Measurements from ENCODE around the gene OR2T27. TPM values are rescaled to one million over a fixed set of nuclear protein-coding genes. Genes with fewer than 3 reads are reported as not detected.

Gene OR2T27
- total and polyA plus RNA-seq, 2 donors = not detected

- no peak for DNase-seq (ENCODE audit: extremely low spot score)
- 73% methylated on average over 9 of the region's 9 CpGs for WGBS
- H3K4me1 ChIP-seq (ENCODE audit: insufficient read depth) = no peaks in the 10 kb centered on the region
- H3K27ac ChIP-seq (ENCODE audit: low read depth) = no peak overlapping the region
- no peaks in the 10 kb centered on the region for H3K36me3 ChIP-seq (ENCODE audit: insufficient read depth)
- H3K4me3 ChIP-seq (ENCODE audit: low read depth, low read length) = no peak overlapping the region
Measured at GRCh38 chr1:248627971-248628844, 27.1 kb downstream of the OR2T27 start.

GRCh38 chr1:248625971-248626370 lies 29.4 kb downstream of the OR2T27 start:
- H3K4me3 ChIP-seq (ENCODE audit: low read depth, low read length) = no peak overlapping the region
- DNase-seq (ENCODE audit: extremely low spot score) = no peak
- H3K27ac ChIP-seq (ENCODE audit: low read depth) = no peak overlapping the region
- no peaks in the 10 kb centered on the region for H3K36me3 ChIP-seq (ENCODE audit: insufficient read depth)
- WGBS = 77% methylated on average over 5 of the region's 5 CpGs
- H3K4me1 ChIP-seq (ENCODE audit: insufficient read depth) = no peaks in the 10 kb centered on the region

- H3K4me1 ChIP-seq (ENCODE audit: insufficient read depth) = no peaks in the 10 kb centered on the region
- no peak for DNase-seq (ENCODE audit: extremely low spot score)
- no peak overlapping the region for H3K27ac ChIP-seq (ENCODE audit: low read depth)
- 71% methylated on average over 4 of the region's 4 CpGs for WGBS
- no peaks in the 10 kb centered on the region for H3K36me3 ChIP-seq (ENCODE audit: insufficient read depth)
- H3K4me3 ChIP-seq (ENCODE audit: low read depth, low read length) = no peak overlapping the region
Measured at GRCh38 chr1:248625166-248625565, 30.2 kb downstream of the OR2T27 start.

GRCh38 chr1:248622570-248623001 lies 32.7 kb downstream of the OR2T27 start:
- no peaks in the 10 kb centered on the region for H3K36me3 ChIP-seq (ENCODE audit: insufficient read depth)
- DNase-seq (ENCODE audit: extremely low spot score) = no peak
- 66% methylated on average over 4 of the region's 4 CpGs for WGBS
- H3K4me3 ChIP-seq (ENCODE audit: low read depth, low read length) = no peak overlapping the region
- H3K27ac ChIP-seq (ENCODE audit: low read depth) = no peak overlapping the region
- no peaks in the 10 kb centered on the region for H3K4me1 ChIP-seq (ENCODE audit: insufficient read depth)

GRCh38 chr1:248621770-248622169 lies 33.6 kb downstream of the OR2T27 start:
- Histone ChIP-seq H3K27ac (ENCODE audit: low read depth) (no peak overlapping the region), H3K4me1 (ENCODE audit: insufficient read depth) (no peaks in the 10 kb centered on the region), H3K4me3 (ENCODE audit: low read depth, low read length) (no peak overlapping the region), H3K36me3 (ENCODE audit: insufficient read depth) (no peaks in the 10 kb centered on the region)
- DNase-seq (ENCODE audit: extremely low spot score) = no peak
- 69% methylated on average over 7 of the region's 7 CpGs for WGBS

- no peak overlapping the region for H3K4me3 ChIP-seq (ENCODE audit: low read depth, low read length)
Measured at GRCh38 chr1:248618878-248619277, 36.5 kb downstream of the OR2T27 start.

GRCh38 chr1:248618119-248618518 lies 37.2 kb downstream of the OR2T27 start:
- H3K36me3 ChIP-seq (ENCODE audit: insufficient read depth) = no peaks in the 10 kb centered on the region
- DNase-seq (ENCODE audit: extremely low spot score) = no peak
- no peak overlapping the region for H3K4me3 ChIP-seq (ENCODE audit: low read depth, low read length)
- WGBS = 71% methylated on average over 7 of the region's 7 CpGs
- no peaks in the 10 kb centered on the region for H3K4me1 ChIP-seq (ENCODE audit: insufficient read depth)
- H3K27ac ChIP-seq (ENCODE audit: low read depth) = no peak overlapping the region

More at GRCh38 chr1:248618878-248619277, 36.5 kb downstream of the OR2T27 start:
- DNase-seq (ENCODE audit: extremely low spot score) = peak; percentile 4
- Histone ChIP-seq H3K4me1 (ENCODE audit: insufficient read depth) (no peaks in the 10 kb centered on the region), H3K27ac (ENCODE audit: low read depth) (no peak overlapping the region), H3K36me3 (ENCODE audit: insufficient read depth) (no peaks in the 10 kb centered on the region)
- WGBS = 4% methylated on average over 3 of the region's 3 CpGs

- DNase-seq (ENCODE audit: extremely low spot score) = no peak
- H3K36me3 ChIP-seq (ENCODE audit: insufficient read depth) = no peaks in the 10 kb centered on the region
- 67% methylated on average over 1 of the region's 1 CpG for WGBS
- no peak overlapping the region for H3K4me3 ChIP-seq (ENCODE audit: low read depth, low read length)
- H3K27ac ChIP-seq (ENCODE audit: low read depth) = no peak overlapping the region
- no peaks in the 10 kb centered on the region for H3K4me1 ChIP-seq (ENCODE audit: insufficient read depth)
Measured at GRCh38 chr1:248613742-248614141, 41.6 kb downstream of the OR2T27 start.

- 76% methylated on average over 4 of the region's 4 CpGs for WGBS
- Histone ChIP-seq H3K4me3 (ENCODE audit: low read depth, low read length) (no peak overlapping the region), H3K36me3 (ENCODE audit: insufficient read depth) (no peaks in the 10 kb centered on the region), H3K27ac (ENCODE audit: low read depth) (no peak overlapping the region), H3K4me1 (ENCODE audit: insufficient read depth) (no peaks in the 10 kb centered on the region)
- no peak for DNase-seq (ENCODE audit: extremely low spot score)
Measured at GRCh38 chr1:248611883-248612414, 43.4 kb downstream of the OR2T27 start.

- Histone ChIP-seq H3K36me3 (ENCODE audit: insufficient read depth) (no peaks in the 10 kb centered on the region), H3K4me1 (ENCODE audit: insufficient read depth) (no peaks in the 10 kb centered on the region), H3K27ac (ENCODE audit: low read depth) (no peak overlapping the region), H3K4me3 (ENCODE audit: low read depth, low read length) (no peak overlapping the region)
- DNase-seq (ENCODE audit: extremely low spot score) = no peak
- 46% methylated on average over 3 of the region's 3 CpGs for WGBS
Measured at GRCh38 chr1:248610301-248610700, 45.0 kb downstream of the OR2T27 start.

Other genes starting within 250 kb of the OR2T27 start
- gene OR2T2, start 209.9 kb downstream of the OR2T27 start, total RNA-seq = not detected
- not detected for gene OR2T2, start 209.9 kb downstream of the OR2T27 start, polyA plus RNA-seq
- not detected for gene OR2T3, start 182.2 kb downstream of the OR2T27 start, total RNA-seq
- gene OR2T3, start 182.2 kb downstream of the OR2T27 start, polyA plus RNA-seq = not detected
- not detected for gene OR2T5, start 166.9 kb downstream of the OR2T27 start, total RNA-seq
- gene OR2T5, start 166.9 kb downstream of the OR2T27 start, polyA plus RNA-seq = not detected
- not detected for gene OR2G6, start 147.5 kb downstream of the OR2T27 start, total RNA-seq
- gene OR2G6, start 147.5 kb downstream of the OR2T27 start, polyA plus RNA-seq = not detected
- gene OR2T29, start 92.8 kb downstream of the OR2T27 start, total RNA-seq = not detected
- gene OR2T29, start 92.8 kb downstream of the OR2T27 start, polyA plus RNA-seq = not detected
- not detected for gene OR2T34, start 80.8 kb downstream of the OR2T27 start, total RNA-seq
- gene OR2T34, start 80.8 kb downstream of the OR2T27 start, polyA plus RNA-seq = not detected
- not detected for gene OR2T10, start 57.8 kb downstream of the OR2T27 start, total RNA-seq
- not detected for gene OR2T10, start 57.8 kb downstream of the OR2T27 start, polyA plus RNA-seq
- not detected for gene OR2T11, start 20.4 kb downstream of the OR2T27 start, total RNA-seq
- gene OR2T11, start 20.4 kb downstream of the OR2T27 start, polyA plus RNA-seq = not detected
- gene OR2T35, start 10.2 kb downstream of the OR2T27 start, total RNA-seq = not detected
- gene OR2T35, start 10.2 kb downstream of the OR2T27 start, polyA plus RNA-seq = not detected
- not detected for gene OR14I1, start 47.2 kb upstream of the OR2T27 start, total RNA-seq
- gene OR14I1, start 47.2 kb upstream of the OR2T27 start, polyA plus RNA-seq = not detected
- not detected for gene LYPD8, start 100.2 kb upstream of the OR2T27 start, total RNA-seq
- not detected for gene LYPD8, start 100.2 kb upstream of the OR2T27 start, polyA plus RNA-seq
- 12.7 TPM for gene SH3BP5L, start 170.4 kb upstream of the OR2T27 start, total RNA-seq
- gene SH3BP5L, start 170.4 kb upstream of the OR2T27 start, polyA plus RNA-seq = 21.8 TPM
- 12.9 TPM for gene ZNF672, start 182.7 kb upstream of the OR2T27 start, total RNA-seq
- 32.5 TPM for gene ZNF672, start 182.7 kb upstream of the OR2T27 start, polyA plus RNA-seq
- 14.7 TPM for gene ZNF692, start 203.6 kb upstream of the OR2T27 start, total RNA-seq
- gene ZNF692, start 203.6 kb upstream of the OR2T27 start, polyA plus RNA-seq = 40.8 TPM

Measured in urinary bladder (tissue), 4 donors.